Stimulated activated CD4-positive, alpha-beta T cell treated with anti-CD3 and anti-CD28 coated beads, TNF-alpha, amount 100 ng/mL, for 1 hour (primary cell): ENCODE measurements around the gene DCPS.
"Not testable (repeated sequence)": the region's sequence is repeated elsewhere in the genome, so short reads cannot be mapped to it uniquely, and the experiment has no call there.

Experiments used
- DNase-seq, 3 donors: peaks; one replicate each; pipeline ENCODE4 v3.0.0-alpha.2; 2020; ENCODE audit warnings: low read depth in 3 of 3, low spot score in 1 of 3

DCPS gene

GRCh38 chr11:126284829-126285228, 19.0 kb upstream of the DCPS start:
- DNase-seq, result peak; percentile 65 to 71 (median 66)

DNA sequence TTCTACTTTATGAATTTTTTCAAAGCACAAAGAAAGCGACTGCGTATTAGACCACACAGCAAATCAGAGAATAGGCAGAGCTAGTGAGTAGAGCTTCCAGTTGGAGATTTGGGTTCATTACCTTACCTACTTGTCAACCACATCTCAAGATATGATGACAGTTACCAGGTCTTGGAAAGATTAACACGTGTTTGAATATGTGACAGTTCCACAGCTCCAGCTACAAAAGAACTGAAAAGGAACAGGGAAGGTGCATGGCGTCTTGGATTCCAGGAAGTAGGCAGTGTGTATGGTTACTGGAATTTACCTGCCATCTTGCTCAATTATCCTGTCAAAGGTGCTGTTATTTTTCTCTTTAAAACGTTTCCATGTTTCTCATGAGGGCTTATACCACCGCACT, 15.6 kb upstream of the DCPS start:
- no peak for DNase-seq

DNA sequence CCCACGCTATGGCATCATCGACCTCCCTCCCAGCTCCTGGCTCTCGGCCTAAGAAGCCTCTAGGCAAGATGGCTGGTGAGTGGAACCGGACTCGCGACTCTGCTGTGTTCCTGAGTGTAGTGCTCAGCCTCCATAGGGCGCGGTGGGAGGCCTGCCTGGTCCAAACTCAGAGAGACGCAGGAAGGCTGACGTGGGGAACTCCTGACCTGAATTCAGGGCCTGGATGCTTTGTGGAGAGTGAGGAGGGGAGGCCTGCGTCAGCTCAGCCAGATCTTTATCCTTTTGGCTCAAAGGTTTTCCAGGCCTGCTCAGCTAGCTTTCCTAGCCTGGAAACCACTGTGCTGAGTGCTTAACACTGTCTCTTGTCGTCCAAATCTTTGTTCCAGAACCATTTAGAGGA, 13.0 kb upstream of the DCPS start:
- DNase-seq, result no peak

GRCh38 chr11:126293726-126294125, 10.1 kb upstream of the DCPS start:
- DNase-seq, result no peak

GRCh38 chr11:126297004-126297403, 6.9 kb upstream of the DCPS start:
- no peak for DNase-seq

GRCh38 chr11:126304457-126305075, 706 bp downstream of the DCPS start:
- no peak for DNase-seq

GRCh38 chr11:126305699-126306098, 1.8 kb downstream of the DCPS start:
- no peak for DNase-seq

GRCh38 chr11:126307706-126308105, 3.8 kb downstream of the DCPS start:
- DNase-seq, result no peak

GRCh38 chr11:126308271-126308671, 4.4 kb downstream of the DCPS start:
- DNase-seq, result no peak

DNA sequence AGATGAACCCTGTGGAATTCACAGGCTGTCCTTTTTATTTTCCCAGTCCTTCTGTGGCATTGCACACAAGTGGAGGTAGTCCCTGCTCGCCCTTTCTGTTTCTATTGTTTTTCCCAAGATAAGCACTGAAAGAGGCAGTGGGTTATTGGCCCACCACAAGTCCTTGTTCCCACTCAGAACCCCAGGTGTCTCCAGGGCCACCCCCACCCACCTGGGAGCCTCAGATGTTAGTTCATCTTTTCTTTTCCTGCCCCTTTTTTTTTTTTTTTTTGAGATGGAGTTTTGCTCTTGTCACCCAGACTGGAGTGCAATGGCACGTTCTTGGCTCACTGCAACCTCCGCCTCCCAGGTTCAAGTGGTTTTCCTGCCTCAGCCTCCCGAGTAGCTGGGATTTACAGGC, 4.9 kb downstream of the DCPS start:
- not testable (repeated sequence) for DNase-seq

- DNase-seq, result peak in 1 of 3 donors; percentile 45
These were observed 6.5 kb downstream of the DCPS start for GRCh38 chr11:126310200-126310991.

DNA sequence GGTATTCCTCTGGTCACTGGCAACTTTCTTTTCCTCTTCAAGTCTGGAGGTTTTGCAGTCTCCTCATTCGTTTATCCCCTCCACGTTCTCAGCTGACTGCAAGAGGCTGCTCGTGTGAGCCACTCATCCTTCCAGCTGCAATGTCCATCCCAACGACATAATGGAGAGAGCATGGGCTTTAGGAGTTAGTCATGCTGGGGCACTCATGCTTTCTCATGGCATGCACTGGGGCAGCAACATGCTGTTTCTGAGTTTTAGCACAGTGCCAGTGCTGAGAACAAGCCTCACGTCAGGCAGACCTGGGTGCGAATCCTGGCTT, 7.1 kb downstream of the DCPS start:
- DNase-seq, result no peak

DNA sequence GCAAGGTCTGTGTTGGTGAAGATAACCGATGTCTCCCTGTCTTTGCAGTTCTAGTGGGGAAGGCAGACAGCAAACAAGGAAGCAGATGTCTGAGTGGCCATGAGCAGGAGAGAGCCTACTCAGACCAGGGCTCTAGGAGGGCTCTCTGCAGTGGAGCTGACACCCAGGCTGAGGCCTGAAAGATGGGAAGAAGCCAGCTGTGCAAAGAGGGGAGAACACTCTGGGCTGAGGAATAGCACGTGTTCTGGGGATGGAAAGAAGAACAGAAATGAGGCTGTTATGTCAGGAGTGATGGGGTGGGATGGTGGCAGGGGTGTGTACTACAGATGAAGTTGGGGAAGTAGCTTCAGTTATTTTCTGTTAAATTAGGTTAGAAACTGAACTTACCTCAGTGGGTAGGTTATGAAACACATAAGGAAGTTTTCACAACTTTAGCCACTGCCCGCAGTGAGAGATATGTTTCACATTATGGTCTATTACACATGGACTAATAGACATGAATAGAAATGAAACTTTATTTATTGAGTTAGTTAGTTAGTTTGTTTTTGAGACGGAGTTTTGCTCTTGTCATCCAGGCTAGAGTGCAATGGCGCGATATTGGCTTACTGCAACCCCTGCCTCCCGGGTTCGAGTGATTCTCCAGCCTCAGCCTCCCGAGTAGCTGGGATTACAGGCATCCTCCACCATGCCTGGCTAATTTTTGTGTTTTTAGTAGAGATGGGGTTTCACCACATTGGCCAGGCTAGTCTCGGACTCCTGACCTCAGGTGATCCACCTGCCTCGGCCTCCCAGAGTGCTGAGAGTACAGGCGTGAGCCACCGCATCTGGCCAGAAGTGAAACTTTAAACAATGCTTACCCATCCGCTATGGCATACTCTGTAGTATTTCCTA, 7.8 kb downstream of the DCPS start:
- DNase-seq, result no peak

- no peak for DNase-seq
These were observed 9.1 kb downstream of the DCPS start for GRCh38 chr11:126312961-126313360.

DNA sequence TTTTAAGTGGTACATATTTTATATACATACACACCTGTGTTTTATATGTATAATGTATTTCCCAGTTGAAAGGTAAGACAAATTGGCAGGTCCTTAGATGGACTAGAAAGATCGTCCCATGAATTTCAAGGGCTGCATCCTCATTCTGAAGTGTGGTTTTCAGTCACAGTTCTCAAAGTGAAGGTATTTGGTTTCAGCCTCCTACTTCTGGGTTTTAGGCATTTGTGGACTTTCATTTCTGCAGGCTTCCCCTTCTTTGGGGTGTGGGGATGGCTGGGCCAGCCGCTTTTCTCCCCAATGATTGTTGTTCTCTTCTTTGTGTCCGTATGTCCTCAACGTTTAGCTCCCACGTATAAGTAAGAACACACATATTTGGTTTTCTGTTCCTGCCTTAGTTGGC, 10.0 kb downstream of the DCPS start:
- DNase-seq, result no peak

DNA sequence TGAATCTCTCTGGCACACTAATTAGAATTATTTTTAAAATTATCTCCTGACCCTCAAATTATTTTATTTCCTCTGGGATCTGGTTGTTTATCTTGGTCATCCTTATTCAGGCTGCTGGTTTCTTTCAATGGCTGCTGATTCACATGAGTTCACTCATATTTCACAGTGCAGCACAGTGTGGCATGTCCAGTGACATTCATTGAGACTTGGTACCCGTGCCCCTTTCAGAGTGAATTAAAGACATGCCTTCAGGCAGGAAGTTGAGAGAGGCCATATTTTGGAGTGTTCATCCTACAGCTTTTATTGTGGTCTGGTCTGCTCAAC, 13.5 kb downstream of the DCPS start:
- DNase-seq, result no peak

DNA sequence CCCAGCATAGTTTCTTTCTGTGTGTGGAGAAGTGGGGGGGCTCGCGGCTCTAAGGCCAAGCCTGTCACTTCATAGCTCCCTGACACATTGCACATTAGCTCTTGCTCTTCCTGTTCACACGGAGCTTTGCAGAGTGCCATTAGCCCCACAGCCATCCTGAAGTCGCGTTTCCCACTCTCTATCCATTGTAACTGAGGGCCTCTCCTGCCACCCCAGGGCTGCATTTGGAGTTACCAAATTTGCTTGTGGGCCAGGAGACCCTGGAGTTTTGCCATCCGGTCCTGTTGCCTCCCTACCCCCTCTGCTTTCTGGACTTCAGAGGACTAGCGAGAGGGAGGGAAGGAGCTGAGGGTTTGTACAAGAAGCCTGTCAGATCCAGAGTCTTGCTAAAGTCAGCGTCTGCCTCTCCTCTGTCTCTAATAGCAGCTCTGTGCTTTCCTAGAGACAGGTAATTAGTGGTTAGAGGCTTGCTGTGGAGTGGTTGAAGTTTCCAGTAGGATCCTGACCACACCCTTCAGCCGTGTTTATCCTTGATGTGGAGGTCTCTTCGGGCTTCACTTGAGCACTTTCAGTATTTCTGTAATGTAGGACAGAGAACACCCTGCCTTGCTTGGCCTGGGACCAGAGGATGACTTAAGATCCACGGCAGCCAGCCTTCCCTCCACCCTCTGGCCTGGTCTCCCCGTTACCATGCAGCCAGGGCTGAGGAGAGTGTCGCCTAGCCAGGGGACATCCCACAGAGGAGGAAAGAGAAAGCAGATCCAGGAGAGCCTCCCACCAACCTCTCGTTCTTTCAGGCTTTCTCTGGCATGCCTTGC, 14.1 kb downstream of the DCPS start:
- DNase-seq, result no peak

GRCh38 chr11:126318574-126319373, 14.9 kb downstream of the DCPS start:
- no peak for DNase-seq

- no peak for DNase-seq
These were observed 15.5 kb downstream of the DCPS start for GRCh38 chr11:126319374-126319740.

DNA sequence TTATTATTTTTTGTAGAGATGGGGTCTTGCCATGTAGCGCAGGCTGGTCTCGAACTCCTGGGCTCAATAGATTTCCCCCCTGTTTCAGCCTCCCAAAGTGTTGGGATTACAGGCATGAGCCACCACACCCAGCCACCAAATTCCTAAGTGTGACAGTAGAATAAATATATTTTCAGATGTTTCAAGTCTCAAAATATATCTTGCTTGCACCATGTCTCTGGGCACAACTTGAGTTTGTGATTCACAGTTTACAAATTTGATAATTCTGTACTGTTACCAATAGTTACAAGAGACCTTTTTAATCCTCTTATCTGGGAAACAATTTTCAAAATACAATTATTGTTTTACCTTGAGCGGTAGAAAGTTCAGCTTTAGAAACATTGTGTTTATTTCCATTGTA, 19.1 kb downstream of the DCPS start:
- DNase-seq, result no peak
